Measurements from ENCODE around the gene OTUD6A.

OTUD6A gene

GRCh38 chrX:70042399-70043371, 19.6 kb upstream of the OTUD6A start:
- H3K4me3 ChIP-seq: no peak overlapping the region
- TF ChIP-seq EZH2 (IDR thresholded peaks at IDR 0.05) (no peak), POLR2AphosphoS5 (IDR thresholded peaks at IDR 0.05; ENCODE audit: borderline replicate concordance, low read depth, low read length) (no peak), FOXP2 (optimal IDR thresholded peaks at IDR 0.05; ENCODE audit: control extremely low read depth, extremely low read length, insufficient read depth) (no peak)
- H3K27ac ChIP-seq: no peak overlapping the region
- no peak overlapping the region for H3K9ac ChIP-seq (ENCODE audit: insufficient read length)
- H3K9me3 ChIP-seq (ENCODE audit: low read depth, low read length): no peaks in the 10 kb centered on the region
- DNase-seq (ENCODE audit: low read depth, low spot score): no peak
- H3K36me3 ChIP-seq (ENCODE audit: insufficient read depth, low read length): no peaks in the 10 kb centered on the region

DNA sequence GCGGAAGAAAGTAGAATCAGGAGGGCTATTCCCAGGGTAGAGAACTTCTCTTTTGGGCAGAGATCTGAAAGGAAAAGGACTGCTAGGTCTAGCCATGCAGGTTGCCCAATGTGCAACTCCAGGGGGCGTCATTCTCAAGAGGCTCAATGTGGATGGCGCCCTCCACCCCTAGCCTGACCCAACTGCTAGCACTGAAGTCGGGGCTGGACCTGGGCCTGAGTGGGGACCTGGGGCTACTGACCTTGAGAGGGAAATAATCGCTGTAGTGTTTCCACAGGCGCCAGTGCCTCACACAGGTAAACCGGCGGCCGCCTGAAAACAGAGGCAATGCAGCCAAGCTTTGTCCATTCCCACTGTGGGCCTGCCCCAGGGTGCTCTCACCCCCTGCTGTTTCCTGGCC, 18.6 kb upstream of the OTUD6A start:
- Histone ChIP-seq H3K36me3 (ENCODE audit: insufficient read depth, low read length) (no peaks in the 10 kb centered on the region), H3K9ac (ENCODE audit: insufficient read length) (no peak overlapping the region), H3K4me3 (no peak overlapping the region), H3K27ac (no peak overlapping the region), H3K9me3 (ENCODE audit: low read depth, low read length) (no peaks in the 10 kb centered on the region)
- TF ChIP-seq FOXP2 (optimal IDR thresholded peaks at IDR 0.05; ENCODE audit: control extremely low read depth, extremely low read length, insufficient read depth): no peak
- TF ChIP-seq POLR2AphosphoS5 (IDR thresholded peaks at IDR 0.05; ENCODE audit: borderline replicate concordance, low read depth, low read length): no peak
- TF ChIP-seq EZH2 (IDR thresholded peaks at IDR 0.05): no peak
- no peak for DNase-seq (ENCODE audit: low read depth, low spot score)

DNA sequence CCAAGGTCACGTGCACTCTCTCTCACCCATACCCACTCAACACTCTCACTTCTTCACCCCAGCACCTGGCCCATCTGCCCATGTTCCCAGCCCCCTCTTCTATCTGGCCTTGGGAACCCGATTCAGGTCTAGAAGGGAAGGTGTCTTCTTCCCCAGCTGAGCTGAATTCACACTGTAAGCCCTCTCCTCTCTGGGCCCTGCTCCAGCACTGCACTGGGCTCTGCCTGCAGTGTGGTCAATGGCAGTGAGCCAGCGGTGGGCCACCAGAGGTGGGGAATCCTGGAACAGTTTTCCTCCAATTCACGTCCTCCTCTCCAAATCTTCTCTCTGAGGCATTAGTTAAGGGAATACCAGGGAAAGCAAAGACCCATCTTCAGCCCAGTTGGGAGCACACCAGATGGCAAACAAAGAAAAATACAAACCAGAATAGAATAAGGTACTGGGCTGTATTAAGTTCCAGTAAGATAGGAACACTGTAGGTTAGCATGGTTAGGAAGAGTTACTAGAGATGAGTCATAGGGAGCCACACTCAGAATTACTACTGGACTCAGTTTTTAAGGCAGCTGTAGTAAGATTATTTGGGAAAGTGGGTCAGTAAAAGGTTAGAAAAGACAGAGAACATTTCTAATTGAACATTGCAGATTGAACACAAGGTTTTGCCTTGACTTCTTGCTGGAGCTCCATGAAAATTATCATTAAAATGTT, 17.6 kb upstream of the OTUD6A start:
- H3K9ac ChIP-seq (ENCODE audit: insufficient read length): no peak overlapping the region
- no peaks in the 10 kb centered on the region for H3K36me3 ChIP-seq (ENCODE audit: insufficient read depth, low read length)
- TF ChIP-seq POLR2AphosphoS5 (IDR thresholded peaks at IDR 0.05; ENCODE audit: borderline replicate concordance, low read depth, low read length) (no peak), FOXP2 (optimal IDR thresholded peaks at IDR 0.05; ENCODE audit: control extremely low read depth, extremely low read length, insufficient read depth) (no peak), EZH2 (IDR thresholded peaks at IDR 0.05) (no peak)
- H3K9me3 ChIP-seq (ENCODE audit: low read depth, low read length): no peaks in the 10 kb centered on the region
- no peak overlapping the region for H3K27ac ChIP-seq
- no peak for DNase-seq (ENCODE audit: low read depth, low spot score)
- no peak overlapping the region for H3K4me3 ChIP-seq

DNA sequence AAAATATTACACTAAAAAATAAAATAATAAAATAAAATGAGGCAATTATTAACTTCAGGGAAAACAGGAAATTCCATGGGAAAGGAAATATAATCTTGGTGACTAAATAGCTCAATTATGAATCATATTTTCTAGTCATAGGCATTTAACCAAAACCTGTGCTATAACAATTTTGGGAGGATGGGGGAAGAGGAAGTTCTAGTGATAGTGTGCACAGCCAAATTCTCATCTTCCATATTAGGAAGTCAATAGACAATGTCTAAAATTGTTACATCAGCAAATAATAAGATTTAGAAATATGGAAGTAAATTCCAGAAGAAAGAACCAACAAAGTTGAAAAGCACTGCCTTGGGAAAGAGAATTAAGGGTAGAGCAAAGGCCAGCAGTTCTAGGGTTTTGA, 15.3 kb upstream of the OTUD6A start:
- no peak for TF ChIP-seq EZH2 (IDR thresholded peaks at IDR 0.05)
- no peak for TF ChIP-seq POLR2AphosphoS5 (IDR thresholded peaks at IDR 0.05; ENCODE audit: borderline replicate concordance, low read depth, low read length)
- TF ChIP-seq FOXP2 (optimal IDR thresholded peaks at IDR 0.05; ENCODE audit: control extremely low read depth, extremely low read length, insufficient read depth): no peak
- no peaks in the 10 kb centered on the region for H3K9me3 ChIP-seq (ENCODE audit: low read depth, low read length)
- no peak for DNase-seq (ENCODE audit: low read depth, low spot score)
- no peak overlapping the region for H3K9ac ChIP-seq (ENCODE audit: insufficient read length)
- H3K36me3 ChIP-seq (ENCODE audit: insufficient read depth, low read length): no peaks in the 10 kb centered on the region
- no peak overlapping the region for H3K4me3 ChIP-seq
- H3K27ac ChIP-seq: peak overlapping the region; percentile 80

DNA sequence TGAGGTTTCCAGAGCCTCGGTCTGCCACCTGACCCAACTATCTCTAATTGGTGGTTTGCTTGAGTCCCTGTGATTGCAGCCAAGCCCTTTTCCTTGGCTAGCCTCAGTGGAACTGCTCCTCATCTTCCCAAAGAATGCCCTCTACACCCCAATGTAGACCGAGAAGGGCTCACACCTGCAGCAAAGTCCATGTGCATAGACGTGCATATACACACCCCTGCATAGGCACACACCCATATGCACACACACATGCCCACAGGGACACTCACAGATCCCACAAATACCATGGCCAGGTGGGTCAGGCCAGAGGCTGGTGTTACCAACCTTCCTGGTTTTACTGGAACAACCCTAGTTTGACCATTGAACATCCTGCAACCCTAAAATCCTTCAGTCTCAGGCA, 12.9 kb upstream of the OTUD6A start:
- Histone ChIP-seq H3K9me3 (ENCODE audit: low read depth, low read length) (no peaks in the 10 kb centered on the region), H3K27ac (no peak overlapping the region), H3K4me3 (no peak overlapping the region), H3K9ac (ENCODE audit: insufficient read length) (no peak overlapping the region), H3K36me3 (ENCODE audit: insufficient read depth, low read length) (no peaks in the 10 kb centered on the region)
- TF ChIP-seq EZH2 (IDR thresholded peaks at IDR 0.05): no peak
- TF ChIP-seq FOXP2 (optimal IDR thresholded peaks at IDR 0.05; ENCODE audit: control extremely low read depth, extremely low read length, insufficient read depth): no peak
- TF ChIP-seq POLR2AphosphoS5 (IDR thresholded peaks at IDR 0.05; ENCODE audit: borderline replicate concordance, low read depth, low read length): no peak
- DNase-seq (ENCODE audit: low read depth, low spot score): no peak

DNA sequence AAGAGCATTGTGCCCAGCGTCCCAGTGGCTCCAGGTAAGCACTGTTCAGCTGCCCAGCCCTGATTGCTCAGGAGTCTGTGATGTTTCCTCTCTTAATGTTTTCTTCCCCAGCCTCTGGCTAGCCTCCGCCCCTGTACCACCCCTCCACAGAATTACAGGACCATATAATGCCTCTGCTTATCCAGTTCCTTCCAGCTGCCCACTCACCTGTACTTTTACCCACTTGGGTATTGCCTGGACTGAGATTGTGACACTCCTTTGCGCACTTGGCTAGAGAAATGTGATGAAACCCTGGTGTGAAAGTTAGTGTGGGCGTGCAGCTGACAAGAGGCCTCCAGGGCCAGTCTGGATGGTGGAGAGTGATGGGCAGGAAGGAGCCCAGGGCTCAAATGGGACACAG, 12.3 kb upstream of the OTUD6A start, which contains the start of gene AWAT2:
TSS of gene AWAT2 (minus strand) at position 14 of the 400 bp plus-strand sequence. CDS start at position 8, 6 bp downstream.
- no peak for DNase-seq (ENCODE audit: low read depth, low spot score)
- TF ChIP-seq POLR2AphosphoS5 (IDR thresholded peaks at IDR 0.05; ENCODE audit: borderline replicate concordance, low read depth, low read length) (no peak), FOXP2 (optimal IDR thresholded peaks at IDR 0.05; ENCODE audit: control extremely low read depth, extremely low read length, insufficient read depth) (no peak), EZH2 (IDR thresholded peaks at IDR 0.05) (no peak)
- Histone ChIP-seq H3K36me3 (ENCODE audit: insufficient read depth, low read length) (no peaks in the 10 kb centered on the region), H3K9me3 (ENCODE audit: low read depth, low read length) (no peaks in the 10 kb centered on the region), H3K4me3 (no peak within 1 kb of the TSS), H3K27ac (no peak within 1 kb of the TSS), H3K9ac (ENCODE audit: insufficient read length) (no peak within 1 kb of the TSS)

GRCh38 chrX:70052895-70053615, 9.2 kb upstream of the OTUD6A start:
- TF ChIP-seq EZH2 (IDR thresholded peaks at IDR 0.05): no peak
- no peak for TF ChIP-seq POLR2AphosphoS5 (IDR thresholded peaks at IDR 0.05; ENCODE audit: borderline replicate concordance, low read depth, low read length)
- TF ChIP-seq FOXP2 (optimal IDR thresholded peaks at IDR 0.05; ENCODE audit: control extremely low read depth, extremely low read length, insufficient read depth): no peak
- Histone ChIP-seq H3K9ac (ENCODE audit: insufficient read length) (no peak overlapping the region), H3K4me3 (no peak overlapping the region), H3K9me3 (ENCODE audit: low read depth, low read length) (no peaks in the 10 kb centered on the region), H3K27ac (no peak overlapping the region), H3K36me3 (ENCODE audit: insufficient read depth, low read length) (no peaks in the 10 kb centered on the region)
- DNase-seq (ENCODE audit: low read depth, low spot score): no peak

DNA sequence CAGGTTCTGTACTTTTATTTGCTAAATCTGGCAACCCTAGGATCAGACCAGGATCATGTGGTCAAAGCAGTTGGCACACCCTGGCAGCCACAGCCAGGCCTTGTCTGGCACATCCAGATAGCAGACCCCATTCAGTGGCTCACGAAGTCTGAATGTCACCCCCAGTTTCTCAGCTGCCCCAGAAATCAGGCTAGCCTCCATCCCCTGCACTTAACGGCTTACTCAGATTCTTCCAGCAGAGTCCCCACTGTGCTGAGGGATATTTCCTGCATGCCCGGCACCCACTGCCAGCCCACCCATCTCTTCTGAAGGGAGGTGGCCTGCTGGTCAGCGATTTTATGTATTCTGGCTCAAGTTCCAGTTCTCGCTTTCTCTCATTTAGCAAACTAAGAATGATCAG, 7.9 kb upstream of the OTUD6A start:
- H3K36me3 ChIP-seq (ENCODE audit: insufficient read depth, low read length): no peaks in the 10 kb centered on the region
- TF ChIP-seq POLR2AphosphoS5 (IDR thresholded peaks at IDR 0.05; ENCODE audit: borderline replicate concordance, low read depth, low read length) (no peak), EZH2 (IDR thresholded peaks at IDR 0.05) (no peak), FOXP2 (optimal IDR thresholded peaks at IDR 0.05; ENCODE audit: control extremely low read depth, extremely low read length, insufficient read depth) (no peak)

More for the DNA sequence above, 7.9 kb upstream of the OTUD6A start:
- DNase-seq (ENCODE audit: low read depth, low spot score): no peak
- no peak overlapping the region for H3K4me3 ChIP-seq
- no peak overlapping the region for H3K27ac ChIP-seq
- H3K9me3 ChIP-seq (ENCODE audit: low read depth, low read length): no peaks in the 10 kb centered on the region
- H3K9ac ChIP-seq (ENCODE audit: insufficient read length): no peak overlapping the region
